Cardiac ventricle fibroblast (primary cell): ENCODE measurements around the gene THSD4. TPM values are rescaled to one million over a fixed set of nuclear protein-coding genes. Genes with fewer than 3 reads are reported as not detected.

Experiments
- total RNA-seq: library from RNA; depleted of rRNA; stranded (reverse); fragments of >200 nt; gene quantifications from 2 replicates; pipeline ENCODE4 v1.2.3, GENCODE V29; 2015

THSD4 gene
- total RNA-seq, result 2.3 and 3.2 TPM in 2 replicates

DNA sequence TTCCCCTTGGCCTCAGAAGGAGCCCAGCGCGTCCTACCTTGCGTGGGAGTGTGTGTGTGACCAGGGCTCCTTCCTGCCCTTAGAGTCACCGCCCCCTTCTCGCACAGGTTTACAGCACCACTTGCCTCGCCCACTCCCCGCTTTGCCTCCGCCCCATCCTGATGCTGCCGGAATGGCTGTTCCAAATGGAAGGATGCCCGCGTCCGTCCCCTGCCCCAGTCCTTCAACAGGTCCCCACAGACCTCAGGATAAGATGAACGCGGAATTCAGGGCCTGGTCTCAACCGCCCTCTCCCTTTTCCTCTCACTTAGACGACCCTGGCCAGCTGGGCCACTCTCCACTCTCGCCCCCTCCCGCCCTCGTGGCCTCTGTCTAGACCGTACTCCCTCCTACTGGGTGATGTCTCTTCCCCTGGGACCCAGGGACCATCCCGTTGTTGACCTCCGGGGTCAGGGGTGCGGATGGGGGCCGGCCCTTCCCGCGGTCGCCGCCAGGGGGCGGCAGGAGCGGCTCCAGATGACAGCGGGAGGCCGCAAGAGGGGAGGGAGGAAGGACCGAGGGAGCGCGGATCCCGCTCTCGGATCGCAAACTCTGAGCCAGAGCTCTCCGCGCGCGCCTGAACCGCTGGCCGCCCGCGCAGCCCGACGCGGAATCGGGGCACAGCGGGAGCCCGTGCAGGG, at the start of gene THSD4:
Gene THSD4, plus strand, starts transcription at position 585 of the 680 bp plus-strand sequence.

GRCh38 chr15:71810256-71811035, 695.2 kb downstream of the THSD4 start, which contains the start of gene NR2E3:
TSS of gene NR2E3 (plus strand) at chr15:71810554. CDS start at chr15:71810744, 190 bp downstream.

Other genes with a start within 250 kb of the THSD4 start
- gene THAP10, start 223.0 kb upstream of the THSD4 start, total RNA-seq, result 1.5 and 3.0 TPM in 2 replicates
- 2.7 and 6.0 TPM in 2 replicates for gene LRRC49, start 222.6 kb upstream of the THSD4 start, total RNA-seq